Smooth muscle cell of the brain vasculature (primary cell): Measurements from ENCODE around the gene TMEM131L.
"Not testable (repeated sequence)": the region's sequence is repeated elsewhere in the genome, so short reads cannot be mapped to it uniquely, and the experiment has no call there.

Experiments
- DNase-seq: peaks from one replicate; pipeline ENCODE4 v3.0.0-alpha.2; 2012; ENCODE audit warnings: low read depth, low spot score

The TMEM131L gene

DNA sequence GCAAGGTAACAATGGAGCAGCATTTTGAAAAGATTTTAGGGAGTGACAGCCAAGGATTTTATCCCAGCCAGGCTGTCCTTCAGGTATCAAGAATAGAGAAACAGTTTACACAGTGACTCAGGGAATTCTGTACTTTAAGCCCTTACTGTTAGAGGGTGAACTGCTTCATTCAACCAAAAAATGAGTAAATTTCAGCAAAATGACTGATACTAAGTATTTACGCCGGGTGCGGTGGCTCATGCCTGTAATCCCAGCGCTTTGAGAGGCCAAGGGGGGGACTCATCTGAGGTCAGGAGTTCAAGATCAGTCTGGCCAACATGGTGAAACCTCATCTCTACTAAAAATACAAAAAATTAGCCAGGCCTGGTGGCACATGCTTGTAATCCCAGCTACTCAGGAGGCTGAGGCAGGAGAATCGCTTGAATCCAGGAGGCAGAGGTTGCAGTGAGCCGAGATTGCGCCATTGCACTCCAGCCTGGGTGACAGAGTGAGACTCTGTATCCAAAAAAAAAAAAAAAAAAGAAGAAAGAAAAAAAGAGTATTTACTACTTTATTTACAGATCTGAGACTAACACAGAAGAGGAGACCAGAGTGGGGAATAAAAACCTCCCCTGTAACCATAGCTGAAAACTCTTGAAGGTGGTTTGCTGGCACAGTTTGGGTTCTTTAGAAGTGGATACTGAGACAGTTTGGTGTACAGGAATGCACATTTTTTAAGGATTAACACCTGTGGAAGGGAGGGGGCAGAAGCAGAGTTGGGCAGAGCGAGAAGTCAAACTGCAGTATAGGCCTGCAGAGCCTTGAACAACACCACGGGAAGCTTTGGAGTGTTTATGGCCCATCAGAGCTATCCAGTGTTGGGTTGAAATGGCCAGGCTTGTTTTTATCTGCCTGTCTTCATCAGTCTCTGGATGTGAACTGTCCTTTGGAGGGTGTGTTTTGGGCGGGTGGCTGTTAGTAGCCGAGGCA is 40.5 kb downstream of the TMEM131L start:
- no peak for DNase-seq

DNA sequence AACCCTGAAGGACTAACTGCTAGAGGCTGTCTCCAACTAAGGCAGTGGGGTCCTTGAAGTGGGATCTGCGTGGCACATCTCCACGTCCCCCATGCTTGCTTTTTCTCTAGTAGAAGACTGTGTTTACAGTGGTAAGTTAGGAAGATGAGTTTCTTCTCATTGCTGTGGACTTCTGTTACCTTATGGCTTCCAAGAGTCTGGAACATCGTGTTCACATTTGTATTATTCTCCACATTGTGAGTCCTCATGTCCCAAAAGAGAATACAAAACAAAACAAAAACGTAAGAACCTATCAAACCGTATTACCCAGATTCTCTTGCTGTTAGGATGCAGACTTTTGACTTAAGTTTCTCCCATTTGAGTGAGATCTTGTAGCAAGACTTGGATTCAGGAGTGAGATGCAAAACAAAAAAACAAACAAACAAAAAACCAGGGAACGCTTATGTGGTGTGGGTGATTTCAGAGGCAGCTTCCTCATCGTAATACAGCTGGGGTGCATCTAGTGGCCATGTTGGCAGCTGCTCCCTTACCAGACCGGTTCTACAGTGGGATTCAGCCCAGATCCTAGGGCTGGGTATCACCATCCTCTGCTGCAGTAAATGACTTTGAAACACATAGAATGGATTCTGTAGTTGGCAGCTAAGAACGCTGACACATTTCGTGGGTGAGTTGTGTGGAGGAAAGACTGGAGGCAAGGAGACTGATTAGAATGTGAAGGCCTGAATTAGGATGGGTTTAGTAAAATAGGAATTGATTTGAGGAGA is 41.3 kb downstream of the TMEM131L start:
- DNase-seq, result no peak

DNA sequence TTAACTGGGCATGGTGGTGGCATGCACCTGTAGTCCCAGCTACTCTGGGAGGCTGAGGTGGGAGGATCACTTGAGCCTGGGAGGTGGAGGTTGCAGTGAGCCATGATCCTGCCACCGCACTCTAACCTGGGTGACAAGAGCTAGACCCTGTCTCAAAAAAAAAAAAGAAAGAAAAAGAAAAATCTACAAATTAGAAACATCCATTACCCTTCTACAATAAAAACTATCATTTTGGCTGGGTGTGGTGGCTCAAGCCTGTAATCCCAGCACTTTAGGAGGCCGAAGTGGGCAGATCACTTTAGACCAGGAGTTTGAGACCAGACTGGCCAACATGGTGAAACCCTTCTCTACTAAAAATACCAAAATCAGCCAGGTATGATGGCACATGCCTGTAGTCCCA is 43.1 kb downstream of the TMEM131L start:
- DNase-seq, result not testable (repeated sequence)

DNA sequence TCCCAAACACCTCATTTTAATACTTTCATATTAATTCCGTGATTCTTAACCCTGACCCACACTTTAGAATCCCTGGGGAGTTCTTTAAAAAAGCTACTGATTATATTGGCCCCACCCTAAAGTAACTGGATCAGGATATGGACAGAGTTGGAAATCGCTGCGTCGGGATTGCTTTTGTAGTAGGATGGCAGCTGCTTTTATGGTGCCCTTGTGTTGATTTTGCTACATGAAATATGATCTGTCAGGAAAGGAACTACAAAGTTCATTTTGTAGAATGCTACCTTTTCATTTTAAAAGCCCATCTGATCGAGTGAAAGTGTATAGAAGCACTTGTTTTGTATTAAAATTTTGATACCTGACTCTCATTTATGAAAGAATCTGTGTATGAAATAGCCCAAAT is 43.6 kb downstream of the TMEM131L start:
- no peak for DNase-seq

DNA sequence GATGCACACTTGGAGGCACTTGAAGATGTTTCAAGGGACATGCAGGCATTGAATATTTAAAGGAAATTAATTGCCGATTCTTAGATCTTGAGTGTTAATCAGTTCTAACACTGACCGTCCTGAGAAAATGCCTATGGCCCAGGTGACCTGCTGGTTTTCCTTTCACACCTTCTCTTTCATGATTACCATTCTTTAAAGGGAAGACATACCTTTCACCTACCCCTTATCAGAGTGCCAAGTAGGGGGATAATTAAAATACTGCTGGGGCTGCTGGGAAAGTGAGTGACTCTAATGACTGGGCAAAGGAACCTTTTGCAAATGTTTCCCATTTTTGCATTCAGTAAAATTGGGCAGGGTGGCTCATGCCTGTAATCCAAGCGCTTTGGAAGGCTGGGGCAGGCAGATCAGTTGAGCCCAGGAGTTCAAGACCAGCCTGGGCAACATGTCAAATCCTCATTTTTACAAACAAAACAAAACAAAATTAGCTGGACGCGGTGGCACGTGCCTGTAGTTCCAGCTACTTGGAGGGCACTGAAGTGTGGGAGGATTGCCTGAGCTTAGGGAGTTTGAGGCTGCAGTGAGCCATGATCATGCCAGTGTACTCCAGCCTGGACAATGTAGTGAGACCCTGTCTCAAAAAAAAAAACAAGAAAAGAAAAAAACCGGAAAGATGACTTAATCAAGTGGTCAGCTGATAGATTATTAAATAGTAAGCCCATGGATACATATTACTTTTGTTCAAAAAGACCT is 44.3 kb downstream of the TMEM131L start:
- DNase-seq, result no peak

DNA sequence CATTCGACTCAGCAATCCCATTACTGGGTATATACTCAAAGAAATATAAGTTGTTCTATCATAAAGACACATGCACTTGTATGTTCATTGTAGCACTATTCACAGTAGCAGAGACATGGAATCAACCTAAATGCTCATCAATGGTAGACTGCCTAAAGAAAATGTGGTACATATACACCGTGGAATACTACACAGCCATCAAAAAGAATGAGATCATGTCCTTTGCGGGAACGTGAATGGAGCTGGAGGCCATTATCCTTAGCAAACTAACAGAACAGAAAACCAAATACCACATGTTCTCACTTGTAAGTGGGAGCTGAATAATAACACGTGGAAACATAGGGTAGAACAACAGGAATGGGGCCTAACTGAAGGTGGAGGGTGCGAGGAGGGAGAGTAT is 44.9 kb downstream of the TMEM131L start:
- no peak for DNase-seq

DNA sequence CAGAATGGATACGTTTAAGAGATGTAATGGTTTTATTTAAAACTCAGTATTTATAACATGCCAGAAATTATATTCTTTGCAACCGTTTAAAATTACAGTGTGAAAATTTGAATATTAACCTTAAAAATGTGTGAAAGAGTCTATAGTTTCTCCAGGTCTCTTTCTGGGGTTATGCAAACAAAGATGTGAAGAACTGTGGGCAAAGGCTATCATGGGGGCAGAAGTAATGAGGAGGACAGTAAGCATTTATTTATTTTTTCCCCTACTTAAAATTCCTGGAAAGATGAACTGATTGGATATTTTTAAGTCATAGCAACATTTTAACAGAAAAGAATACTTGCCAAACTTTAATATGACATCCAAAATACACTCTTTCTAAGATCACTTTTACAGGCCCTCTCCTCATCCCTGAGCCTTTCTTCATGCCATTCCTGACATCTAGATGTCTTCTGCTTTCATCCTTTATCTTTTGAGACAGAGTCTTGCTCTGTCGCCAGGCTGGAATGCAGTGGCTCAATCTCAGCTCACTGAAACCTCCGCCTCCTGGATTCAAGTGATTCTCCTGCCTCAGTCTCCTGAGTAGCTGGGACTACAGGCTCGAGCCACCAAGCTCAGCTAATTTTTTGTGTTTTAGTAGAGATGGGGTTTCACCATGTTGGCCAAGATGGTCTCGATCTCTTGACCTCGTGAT is 46.1 kb downstream of the TMEM131L start:
- no peak for DNase-seq

DNA sequence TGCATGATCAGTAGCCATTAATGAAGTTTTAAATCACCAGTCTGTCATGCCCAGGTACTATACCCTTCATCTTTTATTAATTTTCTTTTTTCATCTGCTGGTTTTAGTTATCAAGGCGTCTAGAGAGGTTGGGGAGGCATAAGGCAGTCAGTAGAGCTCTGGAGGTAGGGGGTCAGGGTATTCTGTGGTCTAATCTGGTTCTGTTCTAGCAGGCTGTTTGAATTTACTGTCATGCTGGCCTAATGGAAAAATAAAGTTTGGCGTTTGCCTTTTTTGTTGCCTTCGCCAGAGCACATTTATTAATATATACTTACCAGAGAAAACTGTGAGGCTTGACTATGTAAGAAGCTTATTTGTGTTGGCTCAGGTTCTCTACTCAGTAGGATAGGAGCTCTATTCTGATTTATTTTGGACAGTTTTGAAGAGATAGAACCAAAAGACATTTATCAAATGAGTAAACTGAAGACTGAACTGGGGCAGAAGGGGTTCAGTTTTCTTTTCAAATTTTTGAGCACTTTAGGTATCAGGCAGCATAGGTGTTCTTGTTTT is 46.9 kb downstream of the TMEM131L start:
- DNase-seq, result no peak

DNA sequence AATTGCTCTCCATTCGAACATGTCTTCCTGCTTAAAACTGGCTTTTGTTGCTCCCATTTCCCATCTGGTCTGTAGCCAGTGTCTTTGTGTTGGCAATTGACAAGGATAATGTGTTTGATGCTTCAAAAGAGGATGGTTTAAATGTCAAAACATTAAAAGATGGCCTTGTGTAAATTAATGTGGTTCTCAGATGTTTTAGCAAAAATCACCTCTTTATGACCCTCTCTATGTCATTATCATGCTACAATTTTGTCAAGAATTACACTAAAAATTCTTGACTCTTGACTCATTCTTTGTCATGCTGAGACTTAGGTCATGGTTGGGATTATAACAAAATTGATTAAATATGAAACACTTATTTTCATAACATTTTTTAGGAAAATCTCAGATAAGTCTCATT is 47.4 kb downstream of the TMEM131L start:
- DNase-seq, result no peak

DNA sequence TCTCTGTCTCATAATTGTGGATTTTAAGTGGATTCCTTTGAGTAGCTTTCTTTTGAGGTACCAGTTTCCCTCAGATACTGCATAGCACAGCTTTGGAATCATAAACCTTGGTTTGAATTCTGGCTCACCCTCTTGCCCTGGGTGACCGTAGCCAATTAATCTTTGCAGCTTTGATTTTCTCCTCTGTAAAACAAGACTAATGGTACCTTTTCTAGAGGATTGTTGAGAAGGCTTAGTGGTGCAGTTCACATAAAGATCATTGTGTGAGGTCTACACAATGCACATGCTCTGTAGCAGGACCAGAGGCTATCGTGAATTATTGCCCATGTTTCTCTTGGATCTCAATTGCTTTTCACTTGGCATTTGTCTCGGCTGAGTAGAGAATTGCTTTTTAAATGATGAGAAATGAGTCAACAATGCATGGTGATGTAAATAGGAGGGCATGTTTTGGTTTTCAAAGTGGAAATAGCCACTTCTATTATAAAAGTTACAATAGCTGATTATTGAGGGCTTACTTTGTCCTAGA is 47.9 kb downstream of the TMEM131L start:
- DNase-seq, result no peak

DNA sequence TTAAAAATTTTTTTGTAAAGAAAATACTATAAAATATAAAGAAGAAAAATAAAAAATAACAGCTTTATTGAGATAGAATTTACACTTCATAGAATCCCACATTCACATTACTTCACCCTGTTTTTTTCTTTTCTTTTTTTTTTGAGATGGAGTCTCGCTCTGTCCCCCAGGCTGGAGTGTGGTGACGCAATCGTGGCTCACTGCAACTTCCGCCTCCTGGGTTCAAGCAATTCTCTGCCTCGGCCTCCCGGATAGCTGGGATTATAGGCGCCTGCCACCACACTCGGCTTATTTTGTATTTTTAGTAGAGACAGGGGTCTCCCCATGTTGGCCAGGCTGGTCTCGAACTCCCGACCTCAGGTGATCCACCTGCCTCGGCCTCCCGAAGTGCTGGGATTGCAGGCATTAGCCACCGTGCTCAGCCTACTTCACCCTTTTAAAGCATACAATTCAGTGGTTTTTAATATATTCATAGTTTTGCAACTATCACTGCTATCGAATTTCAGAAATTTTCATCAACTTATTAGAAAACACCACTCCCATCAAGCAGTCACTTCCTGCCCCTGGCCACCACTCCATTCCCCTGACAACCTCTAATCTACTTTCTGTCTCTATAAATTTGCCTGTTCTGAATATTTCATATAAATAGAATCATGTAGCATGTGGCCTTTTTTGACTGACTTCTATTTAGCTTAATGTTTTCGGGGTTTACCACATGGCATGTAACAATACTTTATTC is 48.7 kb downstream of the TMEM131L start:
- no peak for DNase-seq

DNA sequence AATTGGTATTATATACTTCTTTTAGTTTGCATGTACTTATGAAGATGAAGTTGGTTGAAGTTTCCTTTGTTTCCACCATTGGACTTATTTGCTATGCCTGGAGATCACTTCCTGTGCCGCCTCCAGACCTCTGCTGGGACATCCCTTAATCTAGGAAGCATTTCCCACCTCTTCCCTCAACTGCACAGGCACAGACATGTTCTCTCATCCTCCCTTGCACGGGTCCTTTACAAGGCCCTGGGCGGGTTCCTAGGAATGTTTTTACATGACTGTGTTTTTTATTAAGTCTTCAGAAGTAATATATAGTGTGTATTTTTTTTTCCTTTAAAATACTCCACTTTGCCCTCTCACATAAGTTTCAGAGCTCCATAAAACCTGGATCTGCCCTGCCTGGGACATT is 51.0 kb downstream of the TMEM131L start:
- DNase-seq, result no peak

DNA sequence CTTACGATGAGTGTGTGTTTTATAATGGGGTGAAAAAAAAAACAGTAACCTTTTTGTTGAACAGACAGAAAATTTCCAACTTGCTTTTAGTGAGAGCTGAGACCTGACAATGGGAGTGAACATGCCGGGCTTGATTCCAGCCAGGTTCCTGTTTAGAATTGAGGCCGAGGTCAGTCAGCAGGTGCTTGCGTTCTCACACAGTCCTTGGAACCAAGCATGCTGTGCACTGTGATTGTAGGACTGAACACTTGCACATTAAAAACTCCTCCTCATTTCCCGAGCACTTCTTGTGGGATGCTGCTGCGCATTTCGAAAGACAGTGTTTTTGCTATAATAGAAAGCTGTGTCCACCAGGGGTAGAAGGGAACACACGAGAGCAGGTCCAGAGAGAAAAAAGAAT is 51.8 kb downstream of the TMEM131L start:
- DNase-seq, result no peak

DNA sequence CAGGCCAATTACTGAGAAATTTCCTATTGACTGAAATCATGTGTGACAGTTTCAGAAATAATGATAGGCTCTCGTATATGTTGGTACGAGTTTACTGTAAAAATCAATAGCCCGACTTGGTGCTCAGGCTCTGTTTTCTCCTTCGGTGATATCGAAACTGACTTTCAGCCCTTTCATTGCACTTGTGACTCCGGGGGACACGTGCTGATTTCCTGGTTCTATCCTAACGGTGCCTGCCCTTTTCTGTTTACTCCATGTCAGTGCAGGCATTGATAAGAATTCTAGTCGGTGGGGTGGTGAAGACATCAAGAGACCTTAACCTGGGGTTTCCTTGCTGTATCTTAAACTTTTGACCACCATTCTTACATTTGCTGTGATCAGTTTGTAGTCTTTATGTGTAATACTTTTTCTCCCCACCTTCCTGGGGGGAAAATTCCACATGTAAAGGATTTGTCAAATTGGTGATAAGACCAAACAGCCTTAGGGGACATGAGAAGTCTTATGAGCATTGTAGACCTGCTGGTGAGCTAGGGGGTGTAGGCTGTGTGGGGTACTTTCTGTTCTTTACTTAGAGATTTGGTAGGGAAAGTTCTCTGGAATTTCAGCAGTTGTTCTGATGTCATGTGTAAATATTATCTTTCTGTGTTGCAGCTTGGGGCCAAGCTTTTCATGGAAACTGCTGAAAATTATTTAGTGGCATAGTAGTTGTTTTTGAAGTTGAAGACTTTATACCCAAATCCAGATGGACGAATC is 52.7 kb downstream of the TMEM131L start:
- DNase-seq, result no peak

DNA sequence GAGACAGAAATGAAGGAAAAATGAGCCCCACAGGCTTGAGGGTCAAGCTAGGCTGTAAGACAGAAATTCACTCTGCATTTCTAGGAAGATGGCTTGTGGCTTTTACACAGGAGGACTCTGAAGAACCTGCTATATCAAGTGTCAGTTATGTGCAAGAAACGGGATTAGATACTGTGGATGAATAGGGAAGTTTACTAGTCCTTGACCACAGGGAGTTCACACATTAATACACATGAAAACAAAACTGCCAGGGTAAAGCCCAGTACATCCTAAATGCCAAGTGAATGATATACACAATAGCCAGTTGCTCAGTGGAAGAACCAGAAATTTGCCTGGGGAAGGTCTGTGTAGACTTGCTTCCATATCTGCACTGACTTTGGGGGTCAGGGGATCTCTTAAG is 53.5 kb downstream of the TMEM131L start:
- no peak for DNase-seq

DNA sequence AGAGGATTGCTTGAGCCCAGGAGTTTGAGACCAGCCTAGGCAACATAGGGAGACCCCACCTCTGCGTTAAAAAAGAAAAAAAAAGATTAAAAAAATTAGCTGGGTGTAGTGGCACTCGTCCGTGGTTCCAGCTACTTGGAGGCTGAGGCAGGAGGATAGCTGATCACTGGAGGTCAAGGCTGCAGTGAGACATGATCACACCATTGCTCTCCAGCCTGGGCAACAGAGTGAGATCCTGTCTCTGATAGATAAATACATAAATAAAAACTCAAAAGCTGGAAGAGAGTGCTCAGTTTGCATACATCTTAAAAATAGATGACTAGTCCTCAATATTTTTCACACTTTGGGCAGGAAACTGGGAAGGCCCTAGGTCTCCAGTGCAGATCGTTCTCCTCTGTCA is 54.1 kb downstream of the TMEM131L start:
- no peak for DNase-seq

DNA sequence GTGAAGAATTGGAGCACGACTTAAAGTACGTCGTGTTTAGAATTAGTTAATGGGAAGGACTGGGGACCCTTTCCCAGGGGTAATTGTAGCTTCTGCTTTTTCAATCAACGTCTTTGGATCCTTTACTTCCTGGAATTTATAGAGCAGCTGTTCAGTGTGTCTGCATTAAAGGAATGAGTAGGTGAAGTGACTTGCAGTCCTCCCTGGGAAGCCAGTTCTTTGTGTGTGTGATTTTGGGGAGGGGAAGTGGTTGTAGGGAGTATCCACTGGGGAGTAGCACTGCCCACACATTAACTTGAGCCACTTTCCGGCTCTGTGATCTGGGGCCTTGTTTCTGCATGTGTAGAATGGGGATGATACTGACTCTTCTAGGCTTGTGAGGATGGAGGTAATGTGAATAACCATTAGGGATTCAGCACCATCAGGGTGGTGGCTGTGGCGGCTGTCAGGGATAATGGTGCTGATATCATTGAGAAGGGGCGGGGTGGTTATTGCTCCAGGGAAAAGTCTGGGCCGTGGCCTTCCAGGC is 54.7 kb downstream of the TMEM131L start:
- no peak for DNase-seq

DNA sequence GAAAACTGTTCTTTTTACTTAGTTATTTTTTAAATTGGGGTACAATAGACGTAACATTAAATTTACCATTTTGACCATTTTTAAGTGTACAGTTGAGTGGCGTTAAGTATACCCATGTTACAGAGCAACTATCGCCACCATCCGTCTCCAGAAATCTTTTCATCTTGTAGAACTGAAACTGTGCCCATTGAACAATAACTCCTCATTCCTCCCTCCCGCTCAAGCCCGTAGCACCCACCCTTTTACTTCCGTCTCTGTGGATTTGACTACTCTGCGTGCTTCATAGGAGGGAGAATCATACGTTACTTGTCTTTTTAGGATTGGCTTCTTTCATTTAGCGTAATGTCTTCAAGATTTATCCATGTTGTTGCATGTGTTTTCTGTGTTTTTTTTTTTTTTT is 55.3 kb downstream of the TMEM131L start:
- DNase-seq, result no peak
